ENCODE results near the gene ADPRHL1.

The ADPRHL1 gene

GRCh38 chr13:113464476-113464875, 11.2 kb upstream of the ADPRHL1 start:
- peaks cover 49% of the 10 kb centered on the region for H3K36me3 Mint-ChIP-seq (ENCODE audit: low read depth)
- no peaks in the 10 kb centered on the region for H3K9me3 Mint-ChIP-seq
- peaks cover 6% of the 10 kb centered on the region for H3K4me1 Mint-ChIP-seq
- no peak for TF ChIP-seq CTCF (IDR thresholded peaks at IDR 0.05; ENCODE audit: unreplicated experiment in 3 of 3)
- no peak overlapping the region for H3K4me3 Mint-ChIP-seq
- H3K27ac Mint-ChIP-seq, result no peak overlapping the region
- H3K27me3 Mint-ChIP-seq (ENCODE audit: low read depth), result no peaks in the 10 kb centered on the region

- H3K36me3 Mint-ChIP-seq (ENCODE audit: low read depth), result peaks cover 57% of the 10 kb centered on the region
Measured at GRCh38 chr13:113461022-113461751, 7.9 kb upstream of the ADPRHL1 start.

GRCh38 chr13:113460599-113460998, 7.3 kb upstream of the ADPRHL1 start:
- Mint-ChIP-seq H3K36me3 (ENCODE audit: low read depth) (peaks cover 62% of the 10 kb centered on the region), H3K27ac (no peak overlapping the region), H3K9me3 (no peaks in the 10 kb centered on the region), H3K27me3 (ENCODE audit: low read depth) (no peaks in the 10 kb centered on the region), H3K4me1 (no peaks in the 10 kb centered on the region), H3K4me3 (no peak overlapping the region)
- no peak for TF ChIP-seq CTCF (IDR thresholded peaks at IDR 0.05; ENCODE audit: unreplicated experiment in 3 of 3)

More at GRCh38 chr13:113461022-113461751, 7.9 kb upstream of the ADPRHL1 start:
- Mint-ChIP-seq H3K27ac (no peak overlapping the region), H3K27me3 (ENCODE audit: low read depth) (no peaks in the 10 kb centered on the region), H3K4me1 (no peaks in the 10 kb centered on the region), H3K9me3 (no peaks in the 10 kb centered on the region), H3K4me3 (no peak overlapping the region)
- no peak for TF ChIP-seq CTCF (IDR thresholded peaks at IDR 0.05; ENCODE audit: unreplicated experiment in 3 of 3)

GRCh38 chr13:113460064-113460555, 6.8 kb upstream of the ADPRHL1 start:
- H3K4me3 Mint-ChIP-seq, result no peak overlapping the region

GRCh38 chr13:113458253-113459065, 5.2 kb upstream of the ADPRHL1 start:
- TF ChIP-seq CTCF (IDR thresholded peaks at IDR 0.05; ENCODE audit: unreplicated experiment in 3 of 3), result peak; percentile 16 to 51 (median 38)
- peak overlapping the region in 1 of 3 experiments; percentile 30 for H3K27ac Mint-ChIP-seq
- peaks cover 10% of the 10 kb centered on the region for H3K4me1 Mint-ChIP-seq
- no peak overlapping the region for H3K4me3 Mint-ChIP-seq
- no peaks in the 10 kb centered on the region for H3K27me3 Mint-ChIP-seq (ENCODE audit: low read depth)
- peaks cover 69% of the 10 kb centered on the region for H3K36me3 Mint-ChIP-seq (ENCODE audit: low read depth)
- H3K9me3 Mint-ChIP-seq, result no peaks in the 10 kb centered on the region

More at GRCh38 chr13:113460064-113460555, 6.8 kb upstream of the ADPRHL1 start:
- H3K4me1 Mint-ChIP-seq, result no peaks in the 10 kb centered on the region
- H3K9me3 Mint-ChIP-seq, result no peaks in the 10 kb centered on the region
- no peak for TF ChIP-seq CTCF (IDR thresholded peaks at IDR 0.05; ENCODE audit: unreplicated experiment in 3 of 3)
- no peaks in the 10 kb centered on the region for H3K27me3 Mint-ChIP-seq (ENCODE audit: low read depth)
- no peak overlapping the region for H3K27ac Mint-ChIP-seq
- H3K36me3 Mint-ChIP-seq (ENCODE audit: low read depth), result peaks cover 62% of the 10 kb centered on the region
